Vagina (tissue), 2 donors: ENCODE measurements around the gene HDAC6.

Experiments used
- POLR2A ChIP-seq, 2 donors: fragments of 450-650 bp; IDR thresholded peaks; one replicate each; pipeline ENCODE4 v1.6.1; 2017; ENCODE audit warnings: antibody characterized with exemption in 2 of 2, mild to moderate bottlenecking in 2 of 2, moderate library complexity in 2 of 2
- POLR2AphosphoS5 ChIP-seq, 2 donors: sonication (generic); formaldehyde crosslinking; IDR thresholded peaks; one replicate each; pipeline ENCODE4 v1.9.0; 2017; ENCODE audit warnings: antibody characterized with exemption in 2 of 2, mild to moderate bottlenecking in 2 of 2, low read depth in 1 of 2; ENCODE audit not compliant: insufficient read depth in 1 of 2
- TF ChIP-seq, protein P1 (sequence below), 3 experiments: fragments of 450-650 bp in 2 of 3; fragments of 200-600 bp in 1 of 3; sonication (generic) in 1 of 3; IDR thresholded peaks; one replicate each; pipeline ENCODE4 v1.5.1; 2017 to 2019; ENCODE audit warnings: antibody characterized with exemption in 3 of 3, mild to moderate bottlenecking in 2 of 3, moderate library complexity in 2 of 3

- TF ChIP-seq, protein P1, sequence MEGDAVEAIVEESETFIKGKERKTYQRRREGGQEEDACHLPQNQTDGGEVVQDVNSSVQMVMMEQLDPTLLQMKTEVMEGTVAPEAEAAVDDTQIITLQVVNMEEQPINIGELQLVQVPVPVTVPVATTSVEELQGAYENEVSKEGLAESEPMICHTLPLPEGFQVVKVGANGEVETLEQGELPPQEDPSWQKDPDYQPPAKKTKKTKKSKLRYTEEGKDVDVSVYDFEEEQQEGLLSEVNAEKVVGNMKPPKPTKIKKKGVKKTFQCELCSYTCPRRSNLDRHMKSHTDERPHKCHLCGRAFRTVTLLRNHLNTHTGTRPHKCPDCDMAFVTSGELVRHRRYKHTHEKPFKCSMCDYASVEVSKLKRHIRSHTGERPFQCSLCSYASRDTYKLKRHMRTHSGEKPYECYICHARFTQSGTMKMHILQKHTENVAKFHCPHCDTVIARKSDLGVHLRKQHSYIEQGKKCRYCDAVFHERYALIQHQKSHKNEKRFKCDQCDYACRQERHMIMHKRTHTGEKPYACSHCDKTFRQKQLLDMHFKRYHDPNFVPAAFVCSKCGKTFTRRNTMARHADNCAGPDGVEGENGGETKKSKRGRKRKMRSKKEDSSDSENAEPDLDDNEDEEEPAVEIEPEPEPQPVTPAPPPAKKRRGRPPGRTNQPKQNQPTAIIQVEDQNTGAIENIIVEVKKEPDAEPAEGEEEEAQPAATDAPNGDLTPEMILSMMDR (IDR thresholded peaks at IDR 0.05): no peak
- TF ChIP-seq POLR2AphosphoS5 (IDR thresholded peaks at IDR 0.05; ENCODE audit: insufficient read depth in 1 of 2, low read depth in 1 of 2) (no peak), POLR2A (IDR thresholded peaks at IDR 0.05) (no peak)
These were observed 14.3 kb downstream of the HDAC6 start for GRCh38 chrX:48816014-48816810.
